IPS-NIHi11 (cell line): ENCODE data around the gene ARMC7.
A peak's percentile ranks its signal among the peaks of the same experiment; 100 is the strongest.

Experiments used
- DNase-seq: peaks from one replicate; pipeline ENCODE4 v3.0.0; 2012; ENCODE audit warnings: mixed read lengths, low spot score

The ARMC7 gene

DNA sequence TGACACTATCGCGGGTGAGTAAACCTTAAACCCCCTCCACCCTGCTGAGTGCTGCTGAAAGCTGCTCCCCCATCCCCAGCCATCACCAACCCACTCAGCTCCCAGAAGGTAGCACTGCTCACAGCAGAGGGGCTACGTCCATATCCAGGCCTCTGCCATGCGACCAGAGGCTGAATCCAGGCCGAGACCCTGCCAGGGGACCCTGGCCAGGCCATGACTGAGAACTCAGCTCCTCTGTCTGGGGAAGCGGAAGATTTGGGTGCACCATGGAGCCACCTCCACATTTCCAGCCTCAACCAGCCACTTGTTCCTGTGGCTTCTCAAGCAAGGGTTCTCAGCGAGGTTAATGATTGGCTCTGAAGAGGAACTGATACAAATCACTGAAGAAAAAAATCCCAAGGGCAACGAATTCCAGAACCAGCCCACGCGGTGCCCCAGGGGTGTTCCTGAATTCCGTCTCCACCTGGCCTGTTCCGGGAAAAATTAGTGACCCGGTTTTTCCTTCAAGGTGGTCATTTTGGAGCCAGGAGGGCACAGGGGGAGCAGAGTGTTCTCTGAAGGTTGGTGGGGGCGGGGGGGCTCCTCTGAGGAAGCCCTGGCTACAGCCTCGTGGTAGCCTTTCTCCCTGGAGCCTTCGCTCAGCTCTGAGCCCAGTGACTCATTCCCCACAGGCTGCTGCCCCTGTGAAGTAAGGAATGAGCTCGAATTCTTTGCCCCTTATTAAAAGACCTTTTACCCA, 31.3 kb upstream of the ARMC7 start:
- no peak for DNase-seq

DNA sequence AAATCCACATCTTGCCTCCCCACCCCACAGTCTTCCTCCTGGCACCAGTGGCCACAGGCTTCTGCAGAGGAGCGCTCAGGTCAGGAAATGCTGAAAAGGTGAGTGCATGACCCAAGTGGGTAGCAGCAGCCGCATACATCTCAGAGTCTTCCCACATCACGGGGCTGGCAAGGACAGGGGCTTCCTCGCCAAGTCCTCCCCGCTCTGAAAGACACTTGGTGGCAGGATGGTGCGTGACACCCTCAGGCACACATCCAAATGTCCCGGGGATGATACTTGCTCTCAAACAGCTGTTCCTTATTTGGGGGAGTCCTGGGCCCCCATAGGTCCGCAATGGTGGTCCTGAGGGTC, 30.8 kb upstream of the ARMC7 start:
- DNase-seq = no peak

DNA sequence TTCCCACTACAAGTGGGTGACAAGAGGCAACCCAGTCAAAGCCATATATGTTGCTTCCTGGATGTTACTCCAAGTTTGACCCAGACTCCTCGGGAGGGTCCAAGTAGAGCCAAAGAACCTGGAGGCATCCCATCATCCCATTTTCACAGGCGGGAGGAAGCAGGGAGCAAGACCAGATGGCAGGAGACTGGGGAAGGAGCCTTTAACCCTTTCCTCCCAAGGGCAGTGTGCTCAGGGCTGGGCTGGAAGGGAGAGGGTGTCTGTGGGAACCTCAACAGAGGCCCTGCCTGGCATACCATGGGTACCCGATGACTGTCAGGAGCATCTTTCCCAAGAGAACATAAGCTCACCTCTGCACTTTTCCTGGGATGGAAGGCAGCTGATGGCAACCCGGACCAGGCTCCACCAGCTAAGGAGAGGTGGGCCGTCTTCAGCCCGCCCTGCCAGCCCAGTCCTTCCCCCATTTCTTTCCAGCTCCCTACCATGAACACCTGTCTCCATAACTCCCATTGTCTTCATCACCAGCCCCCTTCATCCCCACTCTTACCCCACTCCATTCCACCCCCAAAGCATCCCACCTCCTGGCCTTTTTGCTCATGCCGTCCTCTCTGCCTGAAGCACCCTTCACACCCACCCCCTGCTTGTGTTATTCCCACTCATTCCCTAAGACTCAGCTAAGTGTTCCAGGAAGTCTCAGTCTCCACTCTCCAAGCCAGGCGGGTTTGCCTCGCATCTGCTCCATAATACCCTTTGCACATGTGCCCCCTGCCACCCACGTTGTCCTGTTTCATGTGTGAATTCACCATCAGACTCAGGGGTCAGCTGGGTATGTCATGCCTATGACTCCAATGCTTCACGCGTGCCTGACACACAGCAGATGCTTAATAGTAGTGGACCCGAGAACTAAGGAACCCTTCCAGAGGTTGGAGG, 27.9 kb upstream of the ARMC7 start:
- DNase-seq = no peak

DNA sequence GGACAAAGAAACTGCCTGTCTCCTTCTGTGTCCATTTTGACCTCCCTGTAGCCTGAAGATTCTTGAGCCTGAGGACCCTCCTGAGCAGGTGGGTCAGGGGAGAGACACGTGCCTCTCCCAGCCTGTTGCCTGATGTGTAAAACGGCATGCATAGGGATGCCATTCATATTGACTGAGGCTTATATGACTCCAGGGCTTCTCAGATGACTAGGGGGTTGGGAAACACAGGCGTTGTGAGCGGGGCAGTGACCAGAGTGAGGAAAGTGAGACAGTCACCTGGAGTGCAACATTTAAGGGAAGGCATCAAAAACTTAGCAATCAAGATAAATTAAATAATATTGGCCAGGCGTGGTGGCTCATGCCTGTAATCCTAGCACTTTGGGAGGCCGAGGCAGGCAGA, 27.1 kb upstream of the ARMC7 start:
- no peak for DNase-seq

DNA sequence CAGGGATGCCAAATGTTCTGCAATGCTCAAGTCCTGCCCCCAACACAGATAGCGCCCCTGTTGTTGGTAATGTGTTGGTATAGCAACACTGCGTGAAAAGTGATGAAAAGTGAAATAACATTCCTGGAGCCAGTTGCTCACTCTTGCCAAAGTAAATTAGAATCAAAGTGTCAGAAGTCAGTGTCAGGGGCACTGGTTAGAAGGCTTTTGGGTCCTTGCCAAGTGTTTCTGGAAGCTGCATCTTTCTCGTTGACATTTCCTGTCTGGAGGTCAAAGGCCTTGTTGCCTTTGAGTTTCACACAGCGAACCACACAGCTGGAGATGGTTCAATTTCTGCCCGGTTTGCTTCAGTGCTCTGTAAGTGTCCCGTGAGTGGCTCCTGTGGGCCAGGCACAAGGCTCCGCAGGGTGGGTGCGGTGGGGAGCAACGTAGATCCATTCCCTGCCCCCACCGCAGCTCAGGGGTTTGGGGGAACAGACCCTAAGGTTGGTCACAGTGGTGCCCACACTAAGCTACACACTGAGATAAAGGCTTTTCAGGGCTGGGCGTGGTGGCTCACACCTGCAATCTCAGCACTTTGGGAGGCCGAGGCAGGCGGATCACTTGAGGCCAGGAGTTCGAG, 25.6 kb upstream of the ARMC7 start:
- DNase-seq = no peak

DNA sequence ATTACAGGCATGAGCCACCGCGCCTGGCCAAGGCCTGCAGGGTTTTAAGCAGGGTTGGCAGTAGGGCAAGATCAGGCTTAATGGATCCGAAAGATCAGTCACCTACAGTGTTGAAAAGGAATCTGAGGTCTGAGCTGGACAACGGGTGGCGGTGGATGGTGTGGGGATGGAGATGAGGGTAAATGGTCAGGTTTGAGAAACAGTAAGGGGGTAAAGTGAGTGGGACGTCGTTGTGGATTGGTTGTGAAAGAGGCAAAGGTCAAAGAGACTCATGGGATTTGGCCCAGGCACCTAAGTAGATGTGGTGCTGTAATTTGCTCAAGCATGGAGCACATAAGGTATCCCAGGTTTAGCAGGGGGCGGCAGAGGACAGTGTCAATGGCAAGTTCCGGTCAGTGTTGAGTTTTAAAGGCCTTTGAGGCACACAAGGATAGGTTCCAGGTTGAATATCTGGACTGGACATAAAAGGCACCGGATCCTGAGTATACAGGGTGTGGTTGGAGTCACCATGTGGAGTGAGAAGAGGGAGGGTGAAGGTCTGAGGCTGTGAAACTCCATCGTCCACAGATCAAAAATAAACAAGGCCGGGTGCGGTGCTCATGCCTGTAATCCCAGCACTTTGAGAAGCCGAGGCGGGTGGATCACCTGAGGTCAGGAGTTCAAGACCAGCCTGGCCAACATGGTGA, 23.1 kb upstream of the ARMC7 start:
- no peak for DNase-seq

DNA sequence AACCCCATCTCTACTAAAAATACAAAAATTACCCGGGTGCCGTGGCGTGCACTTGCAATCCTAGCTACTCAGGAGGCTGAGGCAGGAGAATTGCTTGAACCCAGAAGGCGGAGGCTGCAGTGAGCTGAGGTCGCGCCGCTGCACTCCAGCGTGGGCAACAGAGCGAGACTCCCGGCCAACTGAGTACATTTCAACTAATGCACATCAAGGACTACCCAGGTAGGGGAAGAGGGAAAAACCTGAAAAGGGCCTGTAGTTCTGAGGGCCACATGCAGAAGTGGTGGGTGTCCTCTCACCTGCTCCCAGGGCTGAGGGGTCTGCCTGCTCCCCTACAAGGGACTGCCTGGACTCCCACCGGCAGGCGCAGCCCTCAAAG, 22.6 kb upstream of the ARMC7 start:
- DNase-seq = no peak

DNA sequence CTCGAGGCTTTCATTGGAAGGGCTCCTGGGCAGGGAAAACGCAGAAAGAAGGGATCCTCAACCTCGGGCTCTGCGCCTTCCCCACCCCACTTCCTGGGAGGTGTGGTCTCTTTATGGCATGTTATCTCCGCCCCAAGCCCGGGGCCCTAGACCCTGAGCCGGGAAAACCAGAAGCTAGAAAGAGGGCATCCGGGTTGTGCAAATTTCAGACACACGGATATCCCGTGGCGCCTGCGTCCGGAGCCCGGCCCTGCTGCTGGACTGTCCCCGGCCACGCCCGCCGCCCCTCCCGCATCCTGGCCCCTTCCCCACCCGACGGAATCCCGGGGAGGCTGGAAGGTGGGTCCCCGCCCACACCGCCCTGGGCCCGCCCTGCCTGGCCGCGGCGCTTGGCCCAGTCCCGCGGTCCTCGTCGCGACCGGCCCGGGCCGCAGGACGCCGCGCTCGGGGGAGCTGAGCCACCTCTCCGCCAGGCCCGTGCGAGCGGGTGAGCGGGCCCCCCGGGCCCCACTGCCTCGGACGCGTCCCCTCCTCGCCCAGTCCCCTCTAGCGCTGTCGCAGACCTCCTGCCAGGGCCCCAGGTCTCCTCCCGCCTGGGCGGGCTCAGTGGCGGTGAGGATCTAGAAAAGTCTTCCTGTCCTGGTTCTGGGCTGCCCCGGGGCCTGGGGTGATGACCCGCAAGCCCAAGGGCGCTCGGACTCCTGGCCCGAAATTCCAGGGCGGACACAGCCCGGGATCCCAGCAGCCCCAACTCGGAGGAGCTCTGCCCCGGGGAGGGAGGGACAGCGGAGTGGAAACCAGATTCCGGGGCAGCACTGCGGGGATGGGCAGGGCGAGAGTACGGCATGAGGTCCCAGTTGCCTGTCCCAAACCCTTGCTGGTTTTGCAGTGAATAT, 22.0 kb upstream of the ARMC7 start, which contains the start of gene SLC16A5:
Gene SLC16A5 (plus strand): TSS at position 397 of the 896 bp plus-strand sequence. CDS start 5,683 bp downstream, outside the sequence.
- DNase-seq = peak; percentile 96

DNA sequence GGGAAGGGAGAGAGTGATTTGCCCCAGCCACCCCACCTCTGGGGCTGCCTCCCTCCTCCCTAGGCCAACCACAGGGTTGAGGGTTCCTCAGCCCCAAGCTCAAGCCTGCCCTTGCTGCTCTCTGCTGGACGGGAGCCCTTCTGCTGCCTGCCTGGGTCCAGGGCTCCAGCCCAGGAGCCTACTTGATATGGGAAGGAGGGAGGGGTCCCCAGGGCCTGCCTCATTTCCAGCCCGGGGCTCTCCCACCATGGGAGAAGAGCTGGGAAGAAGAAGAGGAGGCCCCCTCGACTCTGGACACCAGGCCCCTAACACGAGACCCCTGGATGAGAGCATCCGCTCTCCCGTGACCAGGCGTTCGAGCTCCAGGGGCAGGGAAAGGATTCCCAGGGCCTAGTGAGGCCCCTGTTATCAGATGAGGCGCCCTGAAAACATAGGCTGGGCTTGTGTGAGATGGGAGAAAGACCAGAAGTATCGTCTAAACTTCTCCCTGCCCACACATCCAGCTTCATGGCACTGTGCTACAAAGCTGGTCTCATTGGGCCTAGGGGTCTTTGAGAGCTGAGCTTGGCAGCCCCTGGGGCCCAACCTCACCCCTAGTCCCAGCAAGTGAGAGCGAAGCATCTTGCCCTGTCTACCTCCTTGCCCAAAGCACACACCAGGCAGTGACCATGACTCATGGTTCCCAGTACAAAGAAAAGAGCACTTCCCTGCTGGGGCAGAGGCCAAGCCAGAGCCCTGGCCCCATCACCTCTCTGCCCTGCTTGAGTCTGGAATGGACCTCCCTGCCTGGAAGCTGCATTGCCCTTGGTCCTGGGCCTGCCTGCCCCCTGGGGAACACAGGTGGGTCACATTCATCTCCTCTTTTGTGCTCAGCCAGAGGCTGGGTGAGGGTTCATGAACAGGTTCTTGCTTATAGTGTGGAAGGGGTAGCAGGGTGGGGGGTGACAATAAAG, 21.0 kb upstream of the ARMC7 start:
- DNase-seq = no peak

DNA sequence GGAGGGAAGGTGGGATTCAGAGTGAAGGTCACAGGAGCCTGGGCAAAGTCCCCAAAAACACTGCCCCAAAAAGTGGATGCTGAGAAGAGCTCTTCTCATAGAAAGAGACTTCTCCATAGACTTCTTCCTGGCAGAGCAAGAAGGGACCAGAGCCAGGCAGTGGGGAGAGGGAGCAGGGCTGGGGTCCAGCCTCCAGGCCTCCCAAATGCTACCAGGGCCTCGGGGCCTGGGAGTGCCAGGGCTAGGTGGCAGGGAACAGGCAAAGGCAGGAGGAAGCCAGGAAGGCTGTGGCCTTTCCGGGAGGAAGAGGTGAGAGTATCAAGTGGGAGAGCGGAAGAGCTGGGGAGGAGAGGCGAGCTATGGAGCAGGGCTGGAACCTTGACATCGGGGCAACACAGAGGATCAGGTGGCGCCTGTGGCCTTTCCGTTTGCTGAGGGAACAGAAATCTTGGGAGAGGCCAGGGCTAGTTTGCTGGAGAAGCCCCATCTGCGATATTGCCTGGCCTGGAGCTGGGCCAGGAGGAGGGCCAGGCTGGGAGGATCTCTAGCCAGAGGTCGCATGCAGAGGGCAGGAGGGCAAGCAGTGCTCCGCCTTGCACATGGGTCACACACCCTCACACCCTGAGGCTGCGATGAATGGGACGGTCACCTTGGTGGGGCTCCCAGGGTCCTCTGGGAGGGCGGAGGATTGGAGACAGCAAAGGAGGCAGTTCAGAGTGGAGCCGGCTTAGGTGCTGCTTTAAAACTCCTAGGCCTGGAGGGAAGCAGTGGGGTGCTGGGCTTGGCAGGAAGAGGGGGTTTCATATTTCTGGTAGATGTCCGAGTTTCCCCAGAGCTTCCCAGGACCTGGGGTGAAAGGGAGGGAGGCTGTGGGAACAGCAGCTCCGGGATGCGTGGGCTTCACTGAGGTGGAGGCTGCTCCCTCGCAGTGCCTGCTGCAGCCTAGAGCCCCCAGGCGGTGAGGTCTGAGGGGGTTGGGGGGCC, 18.6 kb upstream of the ARMC7 start:
- DNase-seq = no peak

DNA sequence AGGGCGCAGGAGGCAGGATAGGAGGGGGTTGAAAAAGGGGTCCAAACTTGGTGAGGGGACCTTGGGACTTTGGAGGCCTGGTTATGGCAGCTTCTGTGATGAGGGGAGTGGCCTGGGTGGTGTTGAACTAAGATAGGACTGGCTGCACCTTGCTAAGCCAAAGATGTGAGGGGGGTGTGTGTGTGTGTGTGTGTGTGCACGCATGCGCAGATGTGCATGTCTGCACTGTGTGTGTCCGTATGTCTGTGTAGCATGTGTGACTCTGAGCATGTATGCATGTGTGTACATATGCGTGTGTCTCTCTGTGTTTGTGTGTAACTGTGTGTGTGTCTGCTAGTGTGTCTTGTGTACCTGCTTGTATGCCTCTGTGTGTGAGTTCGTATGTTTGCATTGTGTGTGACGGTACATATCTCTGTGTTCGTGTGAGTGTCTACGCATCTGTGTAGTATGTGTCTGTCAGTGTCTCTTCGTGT, 17.9 kb upstream of the ARMC7 start:
- no peak for DNase-seq

DNA sequence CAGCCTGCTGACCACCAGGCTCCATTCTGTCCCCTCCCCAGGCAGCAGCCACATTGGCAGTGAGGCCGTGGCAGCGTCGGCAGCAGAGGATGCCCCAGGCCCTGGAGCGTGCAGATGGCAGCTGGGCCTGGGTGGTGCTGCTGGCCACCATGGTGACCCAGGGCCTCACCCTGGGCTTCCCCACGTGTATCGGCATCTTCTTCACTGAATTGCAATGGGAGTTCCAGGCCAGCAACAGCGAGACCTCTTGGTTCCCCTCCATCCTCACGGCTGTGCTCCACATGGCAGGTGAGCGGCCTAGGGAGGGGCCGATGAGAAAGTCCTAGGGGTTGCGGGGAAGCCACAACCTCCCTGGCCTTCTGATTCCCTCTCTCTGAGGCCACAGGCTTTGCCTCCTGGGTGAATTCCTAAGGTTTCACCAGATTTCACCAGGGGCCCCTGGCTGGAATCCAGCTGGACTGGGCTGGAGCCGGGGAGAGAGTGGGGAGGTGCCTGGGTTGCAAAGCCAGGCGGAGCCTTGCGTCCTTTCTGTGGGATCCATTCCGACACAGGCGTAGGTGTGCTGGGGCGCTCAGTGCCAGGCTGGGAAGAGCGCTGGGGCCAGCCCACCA, 16.1 kb upstream of the ARMC7 start:
- no peak for DNase-seq

DNA sequence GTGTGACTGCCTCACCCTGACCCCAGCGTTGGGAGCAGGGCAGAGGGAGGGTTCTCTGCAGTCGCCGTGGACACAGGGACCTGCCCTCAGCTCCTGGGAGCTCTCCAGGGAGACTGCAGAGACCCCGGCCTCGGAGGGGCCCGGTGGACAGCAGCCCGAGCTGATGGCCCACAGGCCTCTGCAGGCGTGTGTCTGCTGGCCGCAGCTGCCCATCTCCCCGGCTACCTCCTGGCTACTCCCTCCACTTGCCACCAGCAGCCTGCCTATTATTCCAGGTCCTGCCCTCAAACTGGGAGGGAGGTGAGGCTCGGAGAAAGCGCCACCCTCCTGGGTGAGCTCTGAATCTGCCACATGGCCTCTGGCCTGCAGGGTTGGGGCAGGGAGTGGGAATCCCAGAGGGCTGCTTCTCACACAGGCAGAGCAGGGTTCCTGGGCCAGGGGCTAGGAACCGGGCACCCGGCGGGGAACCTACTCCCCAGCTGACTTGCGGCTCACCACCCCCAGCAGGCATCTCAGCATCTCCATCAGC, 14.8 kb upstream of the ARMC7 start:
- DNase-seq = no peak

DNA sequence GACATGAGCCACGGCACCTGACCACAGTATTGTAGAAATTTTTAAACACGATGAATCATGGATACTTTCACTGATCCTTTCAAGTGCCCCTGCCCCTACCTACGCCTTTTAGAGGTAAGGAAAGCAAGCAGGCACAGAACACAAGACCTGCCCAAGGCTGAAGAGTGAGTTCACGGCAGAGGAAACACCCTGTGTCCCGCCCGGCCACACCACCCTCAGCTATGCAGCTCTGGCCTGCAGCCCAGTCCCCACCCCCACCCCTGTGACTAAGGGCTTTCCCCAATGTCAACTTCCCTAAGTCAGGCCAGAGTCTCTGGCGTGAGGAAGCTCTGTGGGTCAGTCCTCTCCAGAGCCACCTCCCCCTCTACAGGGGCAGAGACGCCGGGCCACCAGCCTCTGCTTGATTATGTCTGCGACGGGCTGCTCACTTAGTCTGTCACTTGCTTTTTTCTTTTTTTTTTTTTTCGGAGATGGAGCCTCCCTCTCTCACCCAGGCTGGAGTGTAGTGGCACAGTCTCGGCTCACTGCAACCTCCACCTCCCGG, 13.6 kb upstream of the ARMC7 start:
- DNase-seq = peak; percentile 71

DNA sequence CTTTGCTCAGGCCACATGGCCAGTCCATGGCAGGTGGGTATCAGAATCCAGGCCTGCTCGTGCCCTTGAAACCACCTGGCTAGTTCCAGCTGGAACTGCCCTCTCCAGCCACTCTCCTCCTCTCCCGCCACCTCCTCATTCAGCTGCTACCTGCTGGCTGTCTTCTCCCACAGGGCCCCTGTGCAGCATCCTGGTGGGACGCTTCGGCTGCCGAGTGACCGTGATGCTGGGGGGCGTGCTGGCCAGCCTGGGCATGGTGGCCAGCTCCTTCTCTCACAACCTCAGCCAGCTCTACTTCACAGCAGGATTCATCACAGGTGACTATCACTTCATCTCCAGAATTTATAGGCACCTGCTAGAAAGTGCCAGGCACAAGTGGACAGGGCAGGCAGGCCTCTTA, 11.9 kb upstream of the ARMC7 start:
- no peak for DNase-seq

DNA sequence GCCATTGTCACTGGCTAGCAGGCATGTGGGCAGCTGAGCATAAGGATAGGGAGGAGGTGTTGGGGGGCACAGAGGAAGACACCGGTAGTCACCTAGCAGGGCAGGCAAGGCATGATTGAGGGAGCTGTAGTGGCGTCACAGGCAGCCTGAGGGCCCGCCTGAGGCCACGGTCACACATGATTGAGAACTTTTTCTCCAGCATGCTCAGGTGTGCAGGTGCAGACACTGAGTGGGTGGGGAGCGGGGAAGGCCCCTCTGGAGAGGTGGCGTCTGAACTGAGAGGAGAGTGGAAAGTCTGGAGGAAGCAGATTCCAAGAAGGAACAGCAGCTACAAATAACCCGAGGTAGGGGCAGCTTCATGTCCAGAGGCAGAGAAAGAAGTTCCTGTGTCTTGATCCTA, 10.9 kb upstream of the ARMC7 start:
- no peak for DNase-seq

DNA sequence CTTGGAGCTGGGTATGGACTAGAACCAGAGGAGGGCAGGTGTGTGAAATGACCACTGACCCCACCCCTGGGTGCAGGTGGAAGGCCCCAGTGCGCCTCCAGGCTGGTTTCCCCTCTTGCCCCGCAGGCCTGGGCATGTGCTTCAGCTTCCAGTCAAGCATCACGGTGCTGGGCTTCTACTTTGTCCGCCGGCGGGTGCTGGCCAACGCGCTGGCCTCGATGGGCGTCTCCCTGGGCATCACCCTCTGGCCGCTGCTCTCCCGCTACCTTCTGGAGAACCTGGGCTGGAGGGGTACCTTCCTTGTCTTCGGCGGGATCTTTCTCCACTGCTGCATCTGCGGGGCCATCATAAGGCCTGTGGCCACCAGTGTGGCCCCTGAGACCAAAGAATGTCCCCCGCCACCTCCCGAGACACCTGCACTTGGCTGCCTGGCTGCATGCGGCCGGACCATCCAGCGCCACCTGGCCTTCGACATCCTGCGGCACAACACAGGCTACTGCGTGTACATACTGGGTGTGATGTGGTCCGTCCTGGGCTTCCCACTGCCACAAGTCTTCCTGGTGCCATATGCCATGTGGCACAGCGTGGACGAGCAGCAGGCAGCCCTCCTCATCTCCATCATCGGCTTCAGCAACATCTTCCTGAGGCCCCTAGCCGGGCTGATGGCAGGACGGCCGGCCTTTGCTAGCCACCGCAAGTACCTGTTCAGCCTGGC, 9.7 kb upstream of the ARMC7 start:
- DNase-seq = no peak
